Stimulated activated CD4-positive, alpha-beta T cell treated with anti-CD3 and anti-CD28 coated beads, Interleukin-2, amount 100 ng/mL, for 48 hours (primary cell): ENCODE measurements around the gene CLEC16A.

Experiments used
- DNase-seq, 2 donors: peaks; one replicate each; pipeline ENCODE4 v3.0.0-alpha.2; 2020

The CLEC16A gene

GRCh38 chr16:11020792-11021551 lies 76.6 kb downstream of the CLEC16A start:
- DNase-seq = no peak

GRCh38 chr16:11022002-11022401 lies 77.6 kb downstream of the CLEC16A start:
- no peak for DNase-seq

- no peak for DNase-seq
Measured at GRCh38 chr16:11023262-11024039, 79.1 kb downstream of the CLEC16A start.

- no peak for DNase-seq
Measured at GRCh38 chr16:11024333-11025053, 80.1 kb downstream of the CLEC16A start.

GRCh38 chr16:11025120-11025531 lies 80.8 kb downstream of the CLEC16A start:
- peak in 1 of 2 donors; percentile 20 for DNase-seq

GRCh38 chr16:11029948-11030347 lies 85.6 kb downstream of the CLEC16A start:
- DNase-seq = no peak

- DNase-seq = no peak
Measured at GRCh38 chr16:11030990-11031510, 86.7 kb downstream of the CLEC16A start.

- no peak for DNase-seq
Measured at GRCh38 chr16:11032000-11032921, 87.9 kb downstream of the CLEC16A start.

- no peak for DNase-seq
Measured at GRCh38 chr16:11032922-11033291, 88.5 kb downstream of the CLEC16A start.

GRCh38 chr16:11033629-11034420 lies 89.5 kb downstream of the CLEC16A start:
- DNase-seq = no peak

- no peak for DNase-seq
Measured at GRCh38 chr16:11034481-11034931, 90.1 kb downstream of the CLEC16A start.

GRCh38 chr16:11035096-11035495 lies 90.7 kb downstream of the CLEC16A start:
- no peak for DNase-seq

- no peak for DNase-seq
Measured at GRCh38 chr16:11036040-11036439, 91.7 kb downstream of the CLEC16A start.

GRCh38 chr16:11036868-11037410 lies 92.6 kb downstream of the CLEC16A start:
- no peak for DNase-seq

GRCh38 chr16:11038305-11038704 lies 93.9 kb downstream of the CLEC16A start:
- no peak for DNase-seq

GRCh38 chr16:11038777-11039176 lies 94.4 kb downstream of the CLEC16A start:
- no peak for DNase-seq

- no peak for DNase-seq
Measured at GRCh38 chr16:11039726-11040125, 95.4 kb downstream of the CLEC16A start.

GRCh38 chr16:11042191-11042590 lies 97.8 kb downstream of the CLEC16A start:
- DNase-seq = no peak

GRCh38 chr16:11045441-11045840 lies 101.1 kb downstream of the CLEC16A start:
- no peak for DNase-seq

GRCh38 chr16:11045846-11046245 lies 101.5 kb downstream of the CLEC16A start:
- DNase-seq = no peak

- no peak for DNase-seq
Measured at GRCh38 chr16:11046382-11046931, 102.1 kb downstream of the CLEC16A start.
